ENCODE results near the gene FTCD.

FTCD gene

GRCh38 chr21:46097336-46098293, 57.8 kb downstream of the FTCD start, which contains the start of gene COL6A2:
Gene COL6A2, plus strand, starts transcription at chr21:46098112.
- Mint-ChIP-seq H3K4me1 (ENCODE audit: low read depth) (peaks cover 5% of the 10 kb centered on the region), H3K9me3 (peaks cover 5% of the 10 kb centered on the region), H3K4me3 (peak within 1 kb of the TSS; percentile 65), H3K27me3 (peaks cover 28% of the 10 kb centered on the region), H3K36me3 (ENCODE audit: low read depth) (no peaks in the 10 kb centered on the region), H3K27ac (no peak within 1 kb of the TSS)
- DNase-seq = peak; percentile 78

DNA sequence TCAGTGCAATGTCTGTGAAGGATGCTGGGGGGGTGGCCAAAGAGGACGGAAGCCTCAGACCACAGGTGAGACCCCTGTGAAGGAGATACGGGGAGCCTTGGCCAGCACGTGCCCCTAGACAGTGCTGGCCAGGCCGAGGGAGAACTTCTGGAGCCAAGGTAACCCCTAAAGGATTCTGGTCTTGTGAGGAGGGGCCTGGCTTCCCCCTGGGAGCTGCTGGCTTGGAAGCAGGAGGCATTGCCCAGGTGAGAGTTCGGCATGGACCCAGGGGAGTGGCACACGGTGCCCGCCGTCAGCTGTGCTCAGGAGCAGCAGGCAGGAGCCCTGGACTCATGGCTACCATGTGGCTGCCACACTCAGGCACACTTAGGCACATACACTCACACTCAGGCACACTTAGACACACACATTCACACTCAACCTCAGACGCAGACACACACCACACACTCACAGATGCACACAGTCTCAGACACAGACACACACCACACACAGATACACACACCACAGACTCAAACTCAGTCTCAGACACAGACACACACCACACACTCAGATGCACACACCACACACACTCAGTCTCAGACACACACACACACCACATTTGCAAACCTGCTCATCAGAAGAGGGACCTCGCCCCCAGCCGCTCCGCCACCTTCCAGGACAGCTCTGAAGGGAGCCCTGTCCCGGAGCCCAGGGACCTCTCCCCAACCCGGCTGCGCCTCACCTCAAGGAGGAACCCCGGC, 58.6 kb downstream of the FTCD start:
- H3K36me3 Mint-ChIP-seq (ENCODE audit: low read depth) = no peaks in the 10 kb centered on the region
- peak overlapping the region; percentile 8 for H3K4me3 Mint-ChIP-seq
- peak; percentile 32 for DNase-seq
- H3K4me1 Mint-ChIP-seq (ENCODE audit: low read depth) = peaks cover 5% of the 10 kb centered on the region
- no peaks in the 10 kb centered on the region for H3K9me3 Mint-ChIP-seq
- no peak overlapping the region for H3K27ac Mint-ChIP-seq
- H3K27me3 Mint-ChIP-seq = peaks cover 23% of the 10 kb centered on the region

DNA sequence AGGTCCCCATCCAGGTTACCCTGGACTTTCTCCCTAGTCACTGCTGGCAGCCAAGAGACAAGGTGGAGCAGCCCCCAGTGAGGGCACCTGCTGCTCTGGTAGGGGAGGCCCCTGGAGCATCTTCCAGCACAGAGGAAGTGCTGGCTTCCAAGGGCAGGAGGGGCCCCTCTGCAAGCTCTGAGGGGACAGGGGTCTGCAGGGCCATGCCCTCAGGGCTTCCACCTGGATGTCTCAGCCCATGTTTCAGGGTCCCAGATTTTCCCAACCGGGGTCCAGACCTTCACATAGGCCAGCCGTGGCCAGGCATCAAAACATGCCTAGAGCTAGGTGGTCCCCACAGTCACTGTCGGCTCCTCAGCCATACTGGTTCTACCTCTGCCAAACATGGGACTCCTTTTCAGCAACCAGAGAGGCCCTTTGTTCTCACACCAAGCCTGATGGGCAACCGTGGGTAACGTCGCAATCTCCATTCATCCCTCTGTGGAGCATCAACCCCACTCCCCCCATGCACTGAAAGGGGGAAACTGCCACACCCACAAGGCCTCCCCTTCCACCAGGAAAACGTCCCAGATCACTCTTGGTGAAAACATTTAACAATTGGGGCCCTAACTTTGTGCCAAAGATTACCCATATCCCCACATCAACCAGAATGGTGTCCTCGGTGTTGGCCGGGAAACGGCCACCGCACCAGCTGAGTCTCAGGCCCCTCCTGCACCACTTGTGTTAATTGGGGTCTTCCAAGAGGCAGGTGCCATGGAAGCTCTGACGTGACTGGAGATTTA, 59.4 kb downstream of the FTCD start:
- DNase-seq = peak; percentile 23
- H3K4me1 Mint-ChIP-seq (ENCODE audit: low read depth) = peaks cover 5% of the 10 kb centered on the region
- H3K27me3 Mint-ChIP-seq = peaks cover 17% of the 10 kb centered on the region
- H3K4me3 Mint-ChIP-seq = no peak overlapping the region
- H3K27ac Mint-ChIP-seq = no peak overlapping the region
- H3K36me3 Mint-ChIP-seq (ENCODE audit: low read depth) = no peaks in the 10 kb centered on the region
- peaks cover 2% of the 10 kb centered on the region for H3K9me3 Mint-ChIP-seq

- Mint-ChIP-seq H3K36me3 (ENCODE audit: low read depth) (no peaks in the 10 kb centered on the region), H3K9me3 (peaks cover 6% of the 10 kb centered on the region), H3K27ac (no peak overlapping the region), H3K4me1 (ENCODE audit: low read depth) (peaks cover 1% of the 10 kb centered on the region), H3K27me3 (peaks cover 9% of the 10 kb centered on the region), H3K4me3 (no peak overlapping the region)
- DNase-seq = peak; percentile 18
These were observed 60.2 kb downstream of the FTCD start for GRCh38 chr21:46095083-46095719.

- Mint-ChIP-seq H3K9me3 (peaks cover 10% of the 10 kb centered on the region), H3K4me1 (ENCODE audit: low read depth) (peaks cover 1% of the 10 kb centered on the region), H3K27ac (no peak overlapping the region), H3K4me3 (no peak overlapping the region), H3K27me3 (peaks cover 3% of the 10 kb centered on the region), H3K36me3 (ENCODE audit: low read depth) (no peaks in the 10 kb centered on the region)
- DNase-seq = no peak
These were observed 60.8 kb downstream of the FTCD start for GRCh38 chr21:46094401-46095082.

DNA sequence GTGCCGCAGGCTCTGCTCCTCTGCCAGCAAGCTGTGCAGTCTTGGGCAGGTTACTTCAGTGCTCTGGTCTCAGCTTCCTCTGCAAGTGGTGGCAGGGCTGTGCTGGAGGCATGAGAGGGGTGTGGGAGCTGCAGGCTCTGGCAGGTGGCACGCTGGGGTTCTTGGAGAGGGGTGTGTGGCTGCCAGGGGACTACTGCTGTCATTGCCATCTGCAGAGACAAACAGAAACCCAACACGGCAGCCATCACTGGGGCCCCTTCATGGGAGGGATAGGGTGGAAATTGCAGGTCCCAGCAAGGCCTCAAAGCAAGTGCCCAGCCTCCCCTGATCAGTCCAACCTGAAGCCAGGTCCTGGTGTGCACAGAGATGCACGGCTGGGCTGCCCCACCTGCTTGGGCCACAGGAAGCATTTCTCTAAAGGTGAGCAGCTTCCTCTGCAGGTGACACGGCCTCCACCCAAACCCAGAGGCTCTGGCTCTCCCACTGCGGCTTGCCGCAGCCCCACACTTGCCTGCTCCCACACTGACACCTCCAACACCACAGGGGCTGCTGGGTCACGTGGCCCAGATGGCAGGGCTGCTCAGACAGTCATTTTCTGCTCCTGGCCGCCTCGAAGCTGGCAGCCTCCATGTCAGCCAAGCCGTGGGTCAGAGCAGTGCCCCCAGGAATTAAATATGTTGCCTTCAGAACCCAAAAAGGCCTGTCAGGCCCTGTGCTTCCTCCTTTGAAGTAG, 61.5 kb downstream of the FTCD start:
- H3K4me3 Mint-ChIP-seq = no peak overlapping the region
- no peak overlapping the region for H3K27ac Mint-ChIP-seq
- DNase-seq = peak; percentile 29
- H3K9me3 Mint-ChIP-seq = peaks cover 10% of the 10 kb centered on the region
- no peaks in the 10 kb centered on the region for H3K27me3 Mint-ChIP-seq
- H3K36me3 Mint-ChIP-seq (ENCODE audit: low read depth) = no peaks in the 10 kb centered on the region
- no peaks in the 10 kb centered on the region for H3K4me1 Mint-ChIP-seq (ENCODE audit: low read depth)

DNA sequence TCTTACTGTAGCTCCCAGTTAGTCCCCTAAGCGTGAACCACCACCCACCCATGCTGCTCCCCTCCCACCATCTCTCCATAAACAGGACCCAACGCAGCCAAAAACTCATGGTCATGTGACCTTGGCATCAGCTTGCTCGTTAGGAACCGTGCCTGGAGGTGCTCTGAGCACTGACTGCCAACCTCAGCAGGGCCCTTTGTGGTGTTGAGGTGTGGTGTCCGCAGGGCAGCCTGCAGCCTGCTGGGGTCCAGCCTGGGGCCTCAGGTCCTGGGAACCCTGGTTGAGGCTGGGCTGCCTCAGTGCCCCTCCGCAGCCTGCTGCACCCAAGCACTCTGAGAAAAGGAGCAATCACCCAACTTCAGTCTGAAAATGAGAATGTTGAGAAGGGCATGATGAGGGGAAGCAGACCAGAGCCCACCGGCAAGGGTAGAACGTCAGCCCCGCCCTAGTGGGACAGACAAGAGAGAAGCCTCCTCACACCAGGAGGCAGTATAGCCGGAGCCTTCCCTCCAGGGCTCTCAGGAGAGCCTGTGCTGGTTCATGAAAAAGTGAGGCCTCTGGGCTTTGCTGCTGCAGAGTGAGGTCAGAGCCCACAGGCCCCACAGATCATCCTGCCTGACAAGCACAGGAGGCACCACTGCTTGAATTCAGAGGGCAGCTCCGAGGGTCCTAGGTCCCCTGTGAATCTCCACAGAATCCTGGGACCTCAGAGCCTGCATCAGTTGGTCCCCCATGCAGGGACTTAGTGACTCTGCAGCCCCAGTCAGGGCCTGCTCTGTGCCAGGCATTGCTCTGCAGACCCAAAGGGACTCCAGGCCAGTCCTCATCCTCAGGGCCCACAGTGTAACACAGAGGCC, 62.3 kb downstream of the FTCD start:
- Mint-ChIP-seq H3K9me3 (peaks cover 18% of the 10 kb centered on the region), H3K27ac (no peak overlapping the region), H3K36me3 (ENCODE audit: low read depth) (no peaks in the 10 kb centered on the region), H3K4me1 (ENCODE audit: low read depth) (no peaks in the 10 kb centered on the region), H3K27me3 (no peaks in the 10 kb centered on the region), H3K4me3 (no peak overlapping the region)
- peak; percentile 2 for DNase-seq

GRCh38 chr21:46092026-46092764, 63.2 kb downstream of the FTCD start:
- Mint-ChIP-seq H3K36me3 (ENCODE audit: low read depth) (no peaks in the 10 kb centered on the region), H3K9me3 (peaks cover 24% of the 10 kb centered on the region), H3K27me3 (no peaks in the 10 kb centered on the region), H3K4me1 (ENCODE audit: low read depth) (no peaks in the 10 kb centered on the region), H3K27ac (no peak overlapping the region), H3K4me3 (no peak overlapping the region)
- peak; percentile 17 for DNase-seq

DNA sequence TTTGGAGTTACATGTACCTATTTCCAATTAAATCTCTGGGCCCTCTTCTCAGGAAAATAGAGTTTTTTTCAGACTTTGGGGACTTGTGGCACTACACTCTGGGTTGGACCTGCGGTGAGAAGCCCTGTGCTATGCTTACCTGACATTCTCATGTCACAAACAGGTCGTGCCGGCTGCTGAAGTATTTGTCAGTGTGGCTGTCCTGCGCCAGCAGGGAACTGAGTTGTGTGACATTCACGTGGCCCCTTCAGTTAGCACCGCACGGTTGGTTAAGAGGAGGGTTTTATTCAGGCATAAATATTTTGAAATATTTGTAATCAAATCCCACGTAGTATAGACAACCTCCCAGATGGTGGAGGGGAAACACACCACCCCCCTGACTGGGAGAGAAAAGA, 63.8 kb downstream of the FTCD start:
- Mint-ChIP-seq H3K36me3 (ENCODE audit: low read depth) (no peaks in the 10 kb centered on the region), H3K4me1 (ENCODE audit: low read depth) (no peaks in the 10 kb centered on the region), H3K4me3 (no peak overlapping the region), H3K27ac (no peak overlapping the region), H3K27me3 (no peaks in the 10 kb centered on the region), H3K9me3 (peaks cover 30% of the 10 kb centered on the region)
- peak; percentile 7 for DNase-seq

DNA sequence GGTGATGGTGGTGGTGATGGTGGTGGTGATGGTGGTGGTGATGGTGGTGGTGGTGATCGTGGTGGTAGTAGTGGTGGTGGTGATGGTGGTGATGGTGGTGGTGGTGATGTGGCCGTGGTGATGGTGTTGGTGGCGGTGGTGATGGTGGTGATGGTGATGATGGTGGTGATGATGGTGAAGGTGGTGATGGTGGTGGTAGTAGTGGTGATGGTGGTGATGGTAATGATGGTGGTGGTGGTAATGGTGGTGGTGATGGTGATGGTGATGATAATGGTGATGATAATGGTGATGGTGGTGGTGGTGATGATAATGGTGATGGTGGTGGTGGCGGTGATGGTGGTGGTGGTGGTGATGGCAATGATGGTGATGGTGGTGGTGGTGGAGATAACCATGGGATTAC, 64.3 kb downstream of the FTCD start:
- H3K4me3 Mint-ChIP-seq = no peak overlapping the region
- no peak overlapping the region for H3K27ac Mint-ChIP-seq
- no peaks in the 10 kb centered on the region for H3K4me1 Mint-ChIP-seq (ENCODE audit: low read depth)
- peaks cover 30% of the 10 kb centered on the region for H3K9me3 Mint-ChIP-seq
- no peaks in the 10 kb centered on the region for H3K36me3 Mint-ChIP-seq (ENCODE audit: low read depth)
- no peaks in the 10 kb centered on the region for H3K27me3 Mint-ChIP-seq
- DNase-seq = peak; percentile 12

DNA sequence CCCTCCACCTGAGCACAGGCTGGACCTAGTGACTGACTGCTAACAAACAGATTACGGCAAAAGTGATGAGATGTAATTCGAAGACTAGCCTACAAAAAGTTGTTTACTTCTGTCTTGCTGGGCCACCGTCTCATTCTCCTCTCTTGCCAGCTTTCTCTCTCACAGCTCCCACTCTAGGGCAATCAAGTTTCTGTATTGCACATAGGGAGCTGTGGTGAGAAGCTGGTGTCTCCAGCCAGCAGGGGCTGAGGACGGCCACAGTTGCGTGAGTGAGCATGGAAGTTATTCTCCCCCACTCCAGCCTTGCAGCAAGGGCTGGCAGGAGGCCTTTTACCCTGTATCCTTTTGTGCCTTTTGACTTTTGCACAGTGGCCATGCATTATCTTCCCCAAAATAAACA, 66.1 kb downstream of the FTCD start:
- Mint-ChIP-seq H3K36me3 (ENCODE audit: low read depth) (no peaks in the 10 kb centered on the region), H3K27me3 (no peaks in the 10 kb centered on the region), H3K4me3 (no peak overlapping the region), H3K27ac (no peak overlapping the region), H3K4me1 (ENCODE audit: low read depth) (no peaks in the 10 kb centered on the region), H3K9me3 (peaks cover 30% of the 10 kb centered on the region)
- peak; percentile 2 for DNase-seq

DNA sequence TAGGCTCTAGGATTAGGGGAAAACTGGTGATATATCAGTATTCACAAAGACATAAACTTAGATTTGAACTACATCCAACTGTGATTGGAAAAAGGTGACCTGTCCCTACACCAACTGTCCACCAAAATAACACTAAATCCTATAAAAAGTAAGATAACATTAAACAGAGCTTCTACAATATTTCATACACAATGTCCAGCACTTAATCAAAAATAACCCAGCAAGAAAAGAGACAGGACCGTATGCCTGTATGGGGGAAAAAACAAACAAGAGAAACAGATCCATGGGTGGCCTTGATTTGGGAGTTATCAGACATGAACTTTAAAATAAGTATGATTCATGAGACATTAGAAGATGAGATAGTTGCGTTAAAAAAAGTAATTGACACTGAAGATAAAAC, 67.2 kb downstream of the FTCD start:
- no peak for DNase-seq

More for the DNA sequence above, 67.2 kb downstream of the FTCD start:
- no peaks in the 10 kb centered on the region for H3K36me3 Mint-ChIP-seq (ENCODE audit: low read depth)
- H3K4me1 Mint-ChIP-seq (ENCODE audit: low read depth) = no peaks in the 10 kb centered on the region
- H3K27ac Mint-ChIP-seq = no peak overlapping the region
- H3K4me3 Mint-ChIP-seq = no peak overlapping the region
- H3K9me3 Mint-ChIP-seq = peaks cover 30% of the 10 kb centered on the region
- no peaks in the 10 kb centered on the region for H3K27me3 Mint-ChIP-seq
